Measurements from ENCODE around the gene HADHA.

The HADHA gene

GRCh38 chr2:26245231-26245732 is 850 bp upstream of the HADHA start:
- DNase-seq (ENCODE audit: low read depth): peak; percentile 19

- no peak for DNase-seq (ENCODE audit: low read depth)
Measured at GRCh38 chr2:26243470-26244308, 743 bp downstream of the HADHA start.

- no peak for DNase-seq (ENCODE audit: low read depth)
Measured at GRCh38 chr2:26241928-26242436, 2.5 kb downstream of the HADHA start.

GRCh38 chr2:26238311-26238958 is 6.0 kb downstream of the HADHA start:
- DNase-seq (ENCODE audit: low read depth): no peak

DNA sequence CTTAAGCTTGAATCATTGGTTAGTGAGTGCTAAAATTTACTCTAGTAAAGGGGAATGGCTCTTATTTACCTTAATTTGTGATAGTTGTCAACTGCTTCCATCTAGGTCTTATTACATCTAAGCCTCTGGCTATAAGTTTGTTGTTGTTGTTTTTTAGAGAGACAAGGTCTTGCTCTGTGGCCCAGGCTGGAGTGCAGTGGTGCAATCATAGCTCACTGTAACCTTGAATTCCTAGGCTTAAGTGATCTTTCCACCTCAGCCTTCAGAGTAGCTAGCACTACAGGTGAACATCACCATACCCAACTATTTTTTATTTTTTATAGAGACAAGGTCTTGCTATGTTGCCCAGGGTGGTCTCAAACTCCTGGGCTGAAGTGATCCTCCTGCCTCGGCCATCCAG is 6.6 kb downstream of the HADHA start:
- DNase-seq (ENCODE audit: low read depth): no peak

GRCh38 chr2:26235089-26235488 is 9.3 kb downstream of the HADHA start:
- DNase-seq (ENCODE audit: low read depth): no peak

- DNase-seq (ENCODE audit: low read depth): no peak
Measured at GRCh38 chr2:26230806-26231205, 13.6 kb downstream of the HADHA start.

- no peak for DNase-seq (ENCODE audit: low read depth)
Measured at GRCh38 chr2:26229595-26229994, 14.8 kb downstream of the HADHA start.

DNA sequence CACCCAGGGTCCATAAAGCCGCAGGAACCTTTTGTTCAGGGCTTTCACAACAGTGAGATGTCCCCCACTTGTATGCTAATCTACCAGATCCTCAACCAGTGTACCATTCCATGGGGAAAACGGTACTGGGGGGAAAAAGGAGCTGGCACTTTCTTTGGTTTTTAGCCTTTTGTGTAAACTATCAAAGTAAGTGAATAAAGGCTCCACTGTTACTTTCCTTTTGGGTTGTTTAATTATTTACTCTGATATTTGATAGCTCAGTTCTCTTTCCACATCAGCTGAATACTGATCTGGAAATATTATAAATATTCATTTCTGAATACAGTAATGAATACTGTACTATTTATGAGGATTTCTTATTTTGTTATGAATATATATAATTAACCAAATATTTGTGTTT is 20.3 kb downstream of the HADHA start:
- no peak for DNase-seq (ENCODE audit: low read depth)

GRCh38 chr2:26223018-26223417 is 21.4 kb downstream of the HADHA start:
- DNase-seq (ENCODE audit: low read depth): no peak

GRCh38 chr2:26217720-26218119 is 26.7 kb downstream of the HADHA start:
- no peak for DNase-seq (ENCODE audit: low read depth)

DNA sequence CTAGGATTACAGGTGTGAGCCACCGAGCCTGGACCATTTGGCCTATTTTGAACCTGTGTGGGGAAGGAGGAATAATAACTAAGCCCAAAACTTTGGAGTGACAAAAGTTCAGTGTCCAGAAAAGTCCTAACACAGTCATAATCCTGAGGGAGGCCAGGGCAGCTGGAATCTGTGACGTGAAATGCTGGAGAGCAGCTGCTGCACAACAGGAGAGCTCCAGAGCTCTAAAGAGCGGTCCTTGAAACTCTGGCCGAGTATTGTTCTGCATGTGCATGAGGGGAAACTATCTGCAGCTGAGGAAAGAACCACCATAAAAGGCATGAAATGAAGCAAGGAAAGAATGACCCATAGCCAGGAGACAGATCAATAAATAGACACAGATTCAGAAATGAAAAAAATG is 27.8 kb downstream of the HADHA start:
- no peak for DNase-seq (ENCODE audit: low read depth)

GRCh38 chr2:26215833-26216232 is 28.6 kb downstream of the HADHA start:
- DNase-seq (ENCODE audit: low read depth): no peak

GRCh38 chr2:26214759-26215158 is 29.7 kb downstream of the HADHA start:
- no peak for DNase-seq (ENCODE audit: low read depth)

DNA sequence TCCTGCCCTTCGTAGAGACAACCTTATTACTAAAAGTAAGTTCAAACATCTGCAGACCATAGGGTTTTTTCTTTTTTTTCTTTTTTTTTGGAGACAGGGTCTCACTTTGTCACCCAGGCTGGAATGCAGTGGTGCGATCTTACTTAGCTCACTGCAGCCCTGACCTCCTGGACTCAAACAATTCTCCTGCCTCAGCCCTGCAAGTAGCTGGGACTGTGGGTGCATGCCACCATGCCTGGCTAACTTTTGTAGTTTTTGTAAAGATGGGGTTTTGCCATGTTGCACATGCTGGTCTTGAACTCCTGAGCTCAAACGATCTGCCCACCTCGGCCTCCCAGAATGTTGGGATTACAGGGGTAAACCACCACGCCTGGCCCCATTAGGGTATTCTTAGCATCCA is 32.4 kb downstream of the HADHA start:
- DNase-seq (ENCODE audit: low read depth): no peak

GRCh38 chr2:26203906-26204305 is 40.5 kb downstream of the HADHA start:
- DNase-seq (ENCODE audit: low read depth): no peak

- DNase-seq (ENCODE audit: low read depth): no peak
Measured at GRCh38 chr2:26202981-26203490, 41.4 kb downstream of the HADHA start.

DNA sequence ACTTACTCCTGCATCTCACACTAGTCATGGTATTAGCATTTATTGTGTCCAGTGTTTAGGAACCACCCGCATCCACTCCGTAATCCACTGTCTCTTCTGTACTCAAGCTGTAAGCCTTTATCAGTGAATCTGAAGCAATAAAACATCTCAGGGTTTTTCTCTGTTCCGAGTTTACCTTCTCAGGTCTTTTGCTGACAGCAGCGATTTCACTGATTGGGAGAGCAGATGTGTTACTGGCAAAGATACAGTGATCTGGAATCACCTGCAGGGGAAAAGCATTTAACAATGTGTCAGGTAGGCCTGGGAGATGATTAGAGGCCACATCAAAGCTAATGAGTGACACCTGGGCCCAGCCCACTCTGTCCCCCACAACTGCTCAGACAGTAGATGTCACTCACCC is 46.9 kb downstream of the HADHA start:
- DNase-seq (ENCODE audit: low read depth): no peak

- DNase-seq (ENCODE audit: low read depth): no peak
Measured at GRCh38 chr2:26196683-26197418, 47.6 kb downstream of the HADHA start.

- DNase-seq (ENCODE audit: low read depth): no peak
Measured at GRCh38 chr2:26195040-26195984, 49.1 kb downstream of the HADHA start.

GRCh38 chr2:26193578-26194231 is 50.7 kb downstream of the HADHA start:
- DNase-seq (ENCODE audit: low read depth): no peak

All from stimulated activated CD8-positive, alpha-beta memory T cell treated with anti-CD3 and anti-CD28 coated beads, Interleukin-4, amount 100 ng/mL, for 24 hours (primary cell).